Activated CD8-positive, alpha-beta T cell treated with anti-CD3 and anti-CD28 coated beads for 36 hours (primary cell): ENCODE results near the gene TPSB2. TPM values are rescaled to one million over a fixed set of nuclear protein-coding genes. Genes with fewer than 3 reads are reported as not detected.
"Not testable (repeated sequence)": the region's sequence is repeated elsewhere in the genome, so short reads cannot be mapped to it uniquely, and the experiment has no call there.

ENCODE experiments used
- ATAC-seq: fragments of 200-7000 bp; cut with Tn5 transposase; one replicate; pipeline ENCODE4 v1.10.0; 2021; ENCODE audit warnings: mild to moderate bottlenecking, moderate library complexity
- CTCF ChIA-PET: fragments of 350-600 bp; sonication (Branson Sonifier 250); formaldehyde crosslinking; loops from one replicate; lab custom pipeline; 2021; ENCODE audit warnings: antibody characterized with exemption; lab: Charles Lee
- POLR2A ChIA-PET: fragments of 350-600 bp; sonication (Branson Sonifier 250); formaldehyde crosslinking; loops from one replicate; lab custom pipeline; 2021; ENCODE audit warnings: antibody characterized with exemption; lab: Charles Lee
- DNase-seq: peaks from one replicate; pipeline ENCODE4 v3.0.0-alpha.2; 2020
- H3K27ac Mint-ChIP-seq: one replicate; pipeline ENCODE4 v1.8.0; 2021; ENCODE audit warnings: mild to moderate bottlenecking, mixed read lengths
- H3K27me3 Mint-ChIP-seq: one replicate; pipeline ENCODE4 v1.8.0; 2021; ENCODE audit warnings: mixed read lengths
- H3K36me3 Mint-ChIP-seq: one replicate; pipeline ENCODE4 v1.8.0; 2021; ENCODE audit warnings: low read depth, mixed read lengths
- H3K4me1 Mint-ChIP-seq: one replicate; pipeline ENCODE4 v1.8.0; 2021; ENCODE audit warnings: low read depth, mixed read lengths
- H3K4me3 Mint-ChIP-seq: one replicate; pipeline ENCODE4 v1.8.0; 2021; ENCODE audit warnings: mild to moderate bottlenecking, moderate library complexity, mixed read lengths
- H3K9me3 Mint-ChIP-seq: one replicate; pipeline ENCODE4 v1.8.0; 2021; ENCODE audit warnings: mixed read lengths
- intact Hi-C: fragments of 100-400 bp; cut with micrococcal nuclease; formaldehyde crosslinking; loops from one replicate; pipeline ENCODE4 v1.10.0; 2022
- total RNA-seq, 2 experiments: library from RNA; stranded (reverse); gene quantifications; one replicate each; pipeline ENCODE4 v1.2.3, GENCODE V29; 2021
- TF ChIP-seq, protein P1 (sequence below): fragments of 200-600 bp; IDR thresholded peaks from one replicate; pipeline ENCODE4 v1.8.0; 2022; ENCODE audit warnings: antibody characterized with exemption, mild to moderate bottlenecking

Gene TPSB2
- not detected for total RNA-seq

DNA sequence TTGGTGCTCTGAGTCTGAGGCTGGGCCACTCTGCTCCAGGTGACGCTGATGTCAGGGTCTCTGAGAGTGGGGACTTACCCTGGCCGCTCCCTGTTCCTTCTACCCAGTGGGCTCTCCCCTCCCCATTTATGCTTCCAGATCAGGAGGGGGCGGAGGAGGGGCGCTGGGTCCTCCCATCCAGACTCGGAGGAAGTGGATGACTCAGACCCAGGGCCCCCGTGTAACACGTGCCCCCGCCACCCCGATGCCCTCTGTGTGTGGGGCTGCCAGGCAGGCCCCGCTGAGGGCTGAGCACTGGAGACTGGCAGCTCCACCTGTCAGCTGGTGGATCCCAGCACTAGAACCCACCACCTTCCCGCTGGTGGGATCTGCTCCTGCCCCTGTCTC is at the start of gene TPSB2:
Gene TPSB2 (minus strand): TSS at position 101 of the 387 bp plus-strand sequence. CDS start 233 bp downstream, outside the sequence.
- H3K36me3 Mint-ChIP-seq, intact Hi-C loops, H3K9me3 Mint-ChIP-seq, H3K4me1 Mint-ChIP-seq, POLR2A ChIA-PET, ATAC-seq, DNase-seq, CTCF ChIA-PET, H3K4me3 Mint-ChIP-seq, H3K27me3 Mint-ChIP-seq, H3K27ac Mint-ChIP-seq: not testable (repeated sequence)

DNA sequence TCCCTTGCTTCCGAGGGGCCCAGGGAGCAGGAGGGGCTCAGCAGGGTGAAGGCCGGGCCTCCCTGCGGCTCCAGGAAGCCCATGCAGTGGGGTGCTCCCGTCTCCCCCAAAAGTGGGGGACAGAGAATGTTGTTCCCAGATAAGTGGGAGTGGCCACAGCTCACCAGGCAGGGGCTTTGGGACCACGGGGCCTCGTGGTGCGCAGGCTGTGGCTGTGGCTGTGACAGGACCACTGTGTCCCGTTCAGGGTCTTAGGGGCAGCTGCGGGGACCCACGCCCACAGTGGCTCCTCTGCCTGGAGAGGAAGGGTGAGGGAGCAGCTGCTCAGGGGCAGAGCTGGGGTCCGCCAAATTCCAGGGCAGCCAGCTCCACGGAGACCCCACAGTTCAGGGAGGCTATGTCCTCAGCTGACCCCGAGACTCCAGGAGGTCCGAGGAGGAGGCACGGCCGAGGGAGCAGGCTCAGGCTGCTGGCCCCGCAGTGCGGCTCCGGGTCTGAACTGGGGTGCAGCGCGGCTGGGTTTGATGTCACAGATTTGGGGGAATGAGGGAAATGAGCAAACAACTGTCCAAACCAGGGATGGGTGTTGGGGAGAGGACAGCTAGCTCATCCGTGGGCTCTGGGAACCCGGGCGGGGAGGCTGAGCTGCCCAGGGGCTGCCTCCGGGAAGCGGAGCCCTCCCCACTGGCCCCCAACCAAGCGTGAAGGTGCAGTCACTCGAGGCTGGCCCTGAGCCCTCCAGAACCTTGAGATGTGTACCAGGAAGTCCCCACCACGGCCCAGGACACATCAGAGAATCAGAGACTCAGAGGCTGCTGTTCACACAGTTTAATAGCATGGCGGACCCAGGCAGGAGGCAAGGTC is 49.3 kb upstream of the TPSB2 start:
- DNase-seq (no peak), ATAC-seq (no peak)
- H3K4me3 Mint-ChIP-seq, result no peak overlapping the region
- H3K36me3 Mint-ChIP-seq, result no peaks in the 10 kb centered on the region
- POLR2A ChIA-PET, result no interaction called here
- peaks cover 8% of the 10 kb centered on the region for H3K27me3 Mint-ChIP-seq
- intact Hi-C loops, result no loop called here
- no peaks in the 10 kb centered on the region for H3K4me1 Mint-ChIP-seq
- H3K9me3 Mint-ChIP-seq, result no peaks in the 10 kb centered on the region
- CTCF ChIA-PET, result no interaction called here
- H3K27ac Mint-ChIP-seq, result no peak overlapping the region
- TF ChIP-seq, protein P1, sequence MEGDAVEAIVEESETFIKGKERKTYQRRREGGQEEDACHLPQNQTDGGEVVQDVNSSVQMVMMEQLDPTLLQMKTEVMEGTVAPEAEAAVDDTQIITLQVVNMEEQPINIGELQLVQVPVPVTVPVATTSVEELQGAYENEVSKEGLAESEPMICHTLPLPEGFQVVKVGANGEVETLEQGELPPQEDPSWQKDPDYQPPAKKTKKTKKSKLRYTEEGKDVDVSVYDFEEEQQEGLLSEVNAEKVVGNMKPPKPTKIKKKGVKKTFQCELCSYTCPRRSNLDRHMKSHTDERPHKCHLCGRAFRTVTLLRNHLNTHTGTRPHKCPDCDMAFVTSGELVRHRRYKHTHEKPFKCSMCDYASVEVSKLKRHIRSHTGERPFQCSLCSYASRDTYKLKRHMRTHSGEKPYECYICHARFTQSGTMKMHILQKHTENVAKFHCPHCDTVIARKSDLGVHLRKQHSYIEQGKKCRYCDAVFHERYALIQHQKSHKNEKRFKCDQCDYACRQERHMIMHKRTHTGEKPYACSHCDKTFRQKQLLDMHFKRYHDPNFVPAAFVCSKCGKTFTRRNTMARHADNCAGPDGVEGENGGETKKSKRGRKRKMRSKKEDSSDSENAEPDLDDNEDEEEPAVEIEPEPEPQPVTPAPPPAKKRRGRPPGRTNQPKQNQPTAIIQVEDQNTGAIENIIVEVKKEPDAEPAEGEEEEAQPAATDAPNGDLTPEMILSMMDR, result no peak

DNA sequence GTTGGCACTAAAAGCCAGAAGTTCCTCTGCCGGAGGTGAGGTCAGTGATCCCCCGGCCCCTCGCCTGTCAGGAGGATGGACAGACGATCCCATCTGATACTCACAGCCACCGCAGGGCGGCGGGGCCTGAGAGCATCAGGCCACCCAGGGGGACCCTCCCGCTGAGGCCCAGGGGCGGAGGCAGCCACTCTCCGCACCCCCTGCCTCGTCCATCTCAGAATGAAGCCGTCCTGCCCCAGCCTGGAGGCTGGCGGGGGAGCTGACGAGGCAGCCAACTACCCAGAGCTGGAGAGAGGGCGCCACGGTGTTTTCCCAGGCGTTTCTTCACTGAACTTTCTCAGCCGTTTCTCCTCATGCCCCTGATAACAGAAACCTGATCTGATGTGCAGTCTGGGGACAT is 48.5 kb upstream of the TPSB2 start:
- peaks cover 8% of the 10 kb centered on the region for H3K27me3 Mint-ChIP-seq
- intact Hi-C loops, result no loop called here
- POLR2A ChIA-PET, result no interaction called here
- no peak overlapping the region for H3K27ac Mint-ChIP-seq
- no peak overlapping the region for H3K4me3 Mint-ChIP-seq
- no peaks in the 10 kb centered on the region for H3K9me3 Mint-ChIP-seq
- no peaks in the 10 kb centered on the region for H3K4me1 Mint-ChIP-seq
- no peak for ATAC-seq
- no peak for DNase-seq
- TF ChIP-seq, protein P1, result no peak
- CTCF ChIA-PET, result no interaction called here
- H3K36me3 Mint-ChIP-seq, result no peaks in the 10 kb centered on the region

DNA sequence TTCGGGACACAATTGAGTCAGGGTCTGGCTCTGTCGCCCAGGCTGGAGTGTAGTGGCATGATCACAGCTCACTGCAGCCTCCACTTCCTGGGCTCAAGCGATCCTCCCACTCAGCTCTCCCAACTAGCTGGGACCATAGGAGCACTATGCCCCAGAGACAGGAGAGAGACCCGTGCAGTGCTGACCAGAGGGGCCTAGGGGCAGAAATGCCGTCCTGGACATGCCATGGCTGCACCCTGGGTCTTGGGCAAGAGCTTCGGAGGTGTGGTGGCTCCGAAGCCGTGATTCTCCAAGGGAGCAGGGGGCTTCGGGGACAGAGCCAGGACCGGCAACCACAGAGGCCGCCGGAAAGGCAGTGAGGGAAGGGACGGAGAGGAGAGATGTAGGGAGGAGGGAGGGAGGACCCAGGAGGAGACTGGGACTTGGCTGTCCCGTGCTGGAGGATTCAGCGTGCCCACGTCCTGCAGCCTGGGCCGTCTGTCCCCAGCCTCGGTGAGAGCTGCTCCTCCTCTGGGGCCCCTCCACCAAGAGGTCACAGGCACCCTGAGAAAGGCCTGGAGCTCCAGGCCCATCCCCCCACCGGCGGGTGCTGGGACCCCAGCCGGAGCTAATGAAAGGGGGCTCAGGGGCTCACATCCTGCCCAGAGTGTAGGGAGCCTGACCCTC is 47.8 kb upstream of the TPSB2 start:
- H3K4me3 Mint-ChIP-seq, result no peak overlapping the region
- DNase-seq (no peak), ATAC-seq (no peak)
- H3K27ac Mint-ChIP-seq, result no peak overlapping the region
- peaks cover 12% of the 10 kb centered on the region for H3K27me3 Mint-ChIP-seq
- no peaks in the 10 kb centered on the region for H3K4me1 Mint-ChIP-seq
- no peaks in the 10 kb centered on the region for H3K9me3 Mint-ChIP-seq
- H3K36me3 Mint-ChIP-seq, result no peaks in the 10 kb centered on the region
- intact Hi-C loops, result no loop called here
- POLR2A ChIA-PET, result no interaction called here
- CTCF ChIA-PET, result no interaction called here
- TF ChIP-seq, protein P1, result no peak

DNA sequence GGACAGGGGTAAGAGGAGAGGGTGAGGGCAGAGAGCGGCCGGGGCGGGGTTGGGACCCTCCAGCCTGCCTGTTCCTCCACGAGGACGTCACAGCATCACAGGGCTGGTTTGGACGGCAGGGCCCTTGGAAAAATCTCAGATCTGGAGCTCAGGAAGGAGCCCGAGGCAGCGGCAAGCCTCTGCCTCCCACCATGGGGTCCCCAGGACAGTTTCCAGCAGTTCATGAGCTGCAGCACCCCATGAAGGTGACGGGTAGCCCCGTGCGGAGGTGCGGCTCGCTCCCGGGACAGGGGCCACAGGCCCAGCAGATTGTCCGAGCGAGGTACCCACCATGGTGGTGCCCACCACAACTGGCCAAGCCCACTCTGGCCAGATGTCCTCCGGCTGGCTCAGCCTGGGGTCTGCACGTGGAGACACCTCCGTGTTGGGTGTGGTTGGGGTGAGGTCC is 47.2 kb upstream of the TPSB2 start:
- ChIA-PET CTCF (no interaction called here), POLR2A (no interaction called here)
- H3K9me3 Mint-ChIP-seq, result no peaks in the 10 kb centered on the region
- H3K27me3 Mint-ChIP-seq, result peaks cover 13% of the 10 kb centered on the region
- no peak overlapping the region for H3K4me3 Mint-ChIP-seq
- no peak for DNase-seq
- intact Hi-C loops, result no loop called here
- TF ChIP-seq, protein P1, result no peak
- no peak for ATAC-seq
- no peaks in the 10 kb centered on the region for H3K36me3 Mint-ChIP-seq
- H3K4me1 Mint-ChIP-seq, result no peaks in the 10 kb centered on the region
- no peak overlapping the region for H3K27ac Mint-ChIP-seq
